GM12878 (cell line): ENCODE data around the gene SLF2. TPM values are rescaled to one million over a fixed set of nuclear protein-coding genes. Genes with fewer than 3 reads are reported as not detected.

Experiments
- ATAC-seq: fragments of 200-7000 bp; cut with Tn5 transposase; 3 replicates; pipeline ENCODE4 v1.9.1; 2020; ENCODE audit warnings: mild to moderate bottlenecking, moderate library complexity
- BruUV-seq: library from RNA; stranded (reverse); fragments of 400-500 nt; replicated peaks from 2 replicates; lab custom pipeline; 2021; lab: Mats Ljungman, UMichigan
- CTCF ChIA-PET: fragments of 300-600 bp; sonication (Branson Sonifier 250); formaldehyde crosslinking; extraction: SDS; loops from one replicate; lab custom pipeline; 2021; ENCODE audit warnings: inconsistent platforms; lab: Yijun Ruan, JAX
- POLR2A ChIA-PET: fragments of 350-600 bp; formaldehyde crosslinking; extraction: SDS; loops from one replicate; lab custom pipeline; 2021; ENCODE audit warnings: inconsistent platforms; lab: Charles Lee
- RAD21 ChIA-PET: fragments of 300-600 bp; sonication (Branson Sonifier 250); formaldehyde crosslinking; loops from one replicate; lab custom pipeline; 2023; ENCODE audit warnings: antibody characterized with exemption; ENCODE audit not compliant: unreplicated experiment; lab: Charles Lee
- SMC1A ChIA-PET: fragments of 300-600 bp; sonication (Branson Sonifier 250); formaldehyde crosslinking; loops from one replicate; lab custom pipeline; 2023; ENCODE audit not compliant: unreplicated experiment, uncharacterized antibody; lab: Charles Lee
- DNase-seq: peaks from one replicate; pipeline ENCODE4 v3.0.0-alpha.2; 2011; ENCODE audit warnings: low read depth, low spot score
- FAIRE-seq: peaks from 3 replicates; lab custom pipeline; 2011; peaks lifted over from hg19 to GRCh38; lab: Jason Lieb, UNC
- H2AFZ ChIP-seq: 2 replicates; pipeline ENCODE4 v1.6.0; 2011; ENCODE audit warnings: low read depth, low read length, control low read depth; ENCODE audit not compliant: control insufficient read depth
- H3K27ac ChIP-seq: 2 replicates; pipeline ENCODE4 v1.5.1; 2011; ENCODE audit warnings: control low read depth; ENCODE audit not compliant: control insufficient read depth, insufficient read depth
- H3K27me3 ChIP-seq, 2 experiments: replicated peaks in 1 of 2; 2 replicates each; pipeline versions ENCODE4 v1.6.0 to v1.6.1; 2011; ENCODE audit warnings: low read length in 1 of 2; ENCODE audit not compliant: control insufficient read depth in 2 of 2, insufficient read depth in 2 of 2
- H3K36me3 ChIP-seq, 2 experiments: 2 replicates each; pipeline ENCODE4 v1.5.1; 2011; ENCODE audit warnings: low read length in 1 of 2; ENCODE audit not compliant: control insufficient read depth in 2 of 2, insufficient read depth in 2 of 2
- H3K4me1 ChIP-seq: 2 replicates; pipeline ENCODE4 v1.6.1; 2011; ENCODE audit warnings: mild to moderate bottlenecking, low read length, moderate library complexity, mixed read lengths; ENCODE audit not compliant: control insufficient read depth, insufficient read depth
- H3K4me2 ChIP-seq: 2 replicates; pipeline ENCODE4 v1.6.0; 2011; ENCODE audit warnings: control low read depth; ENCODE audit not compliant: control insufficient read depth, insufficient read depth
- H3K4me3 ChIP-seq: fragments of 200-600 bp; sonication (generic); 2 replicates; pipeline ENCODE4 v1.5.1; 2016
- H3K79me2 ChIP-seq: 2 replicates; pipeline ENCODE4 v1.6.0; 2011; ENCODE audit warnings: low read length; ENCODE audit not compliant: control insufficient read depth, insufficient read depth
- H3K9ac ChIP-seq: 2 replicates; pipeline ENCODE4 v1.8.0; 2011; ENCODE audit warnings: low read length, control low read depth, mixed read lengths; ENCODE audit not compliant: control insufficient read depth, insufficient read depth
- H3K9me3 ChIP-seq: replicated peaks from 3 replicates; pipeline ENCODE4 v1.5.1; 2011; ENCODE audit warnings: mild to moderate bottlenecking, low read length; ENCODE audit not compliant: control insufficient read depth, insufficient read depth
- H4K20me1 ChIP-seq: 2 replicates; pipeline ENCODE4 v1.6.0; 2011; ENCODE audit not compliant: control insufficient read depth, insufficient read depth
- CREB1 ChIP-seq: IDR thresholded peaks from 2 replicates; pipeline ENCODE4 v1.6.1; 2012; ENCODE audit warnings: low read depth, mild to moderate bottlenecking, inconsistent platforms
- CTCF ChIP-seq, 3 experiments: IDR thresholded peaks in 2 of 3; conservative IDR thresholded peaks in 1 of 3; 2 replicates each; pipeline ENCODE4 v1.5.1; 2011; ENCODE audit warnings: low read depth in 3 of 3, low read length in 3 of 3, mild to moderate bottlenecking in 3 of 3, control low read depth in 2 of 3, moderate library complexity in 2 of 3, inconsistent platforms in 1 of 3, mixed read lengths in 1 of 3; ENCODE audit not compliant: control insufficient read depth in 2 of 3, insufficient read depth in 1 of 3; ENCODE audit errors: extremely low read depth in 1 of 3
- LARP7 ChIP-seq: fragments of 450-650 bp; IDR thresholded peaks from 2 replicates; pipeline ENCODE4 v1.6.1; 2017; ENCODE audit warnings: mild to moderate bottlenecking
- MEF2A ChIP-seq: IDR thresholded peaks from 2 replicates; pipeline ENCODE4 v1.6.1; 2011; ENCODE audit warnings: low read depth, mild to moderate bottlenecking, low read length, moderate library complexity; ENCODE audit not compliant: insufficient read depth
- NBN ChIP-seq: fragments of 450-650 bp; IDR thresholded peaks from 2 replicates; pipeline ENCODE4 v1.6.1; 2016
- SMAD5 ChIP-seq: IDR thresholded peaks from 2 replicates; pipeline ENCODE4 v1.6.1; 2016; ENCODE audit warnings: antibody characterized with exemption, low read depth
- YY1 ChIP-seq: IDR thresholded peaks from 2 replicates; pipeline ENCODE4 v1.6.1; 2011; ENCODE audit warnings: low read depth, mild to moderate bottlenecking, low read length
- ZBTB40 ChIP-seq: fragments of 450-650 bp; IDR thresholded peaks from 2 replicates; pipeline ENCODE4 v1.6.1; 2016; ENCODE audit warnings: mild to moderate bottlenecking, moderate library complexity, borderline replicate concordance
- ZZZ3 ChIP-seq: IDR thresholded peaks from 2 replicates; pipeline ENCODE4 v1.6.1; 2011; ENCODE audit warnings: low read depth; ENCODE audit not compliant: control insufficient read depth, insufficient read length
- WGBS: methylation state at CpG from one replicate; pipeline ENCODE4 v1.1.6; 2016; ENCODE audit warnings: low lambda C conversion rate; ENCODE audit not compliant: insufficient replicate concordance, insufficient coverage; ENCODE audit errors: missing lambda C conversion rate; 5-methylcytosine and 5-hydroxymethylcytosine counted together
- in situ Hi-C: fragments of 300-500 bp; cut with MboI; formaldehyde crosslinking; loops from 9 replicates; pipeline ENCODE4 v1.14.3; 2018; ENCODE audit warnings: mixed read lengths
- intact Hi-C: fragments of 100-400 bp; cut with micrococcal nuclease; formaldehyde crosslinking; loops from one replicate; pipeline ENCODE4 v1.14.2; 2022; ENCODE audit not compliant: unreplicated experiment
- polyA plus RNA-seq, 11 experiments: library from polyadenylated mRNA; depleted of rRNA in 4 of 11; unstranded in 6 of 11; stranded (reverse) in 5 of 11; fragments of >200 nt; fragmentation: Nextera tagmentation in 4 of 11; fragmentation: Illumina TruSeq in 1 of 11; extraction: Ambion mirVana in 4 of 11; extraction: Trizol in 1 of 11; gene quantifications; 1 replicate in 1 of 11; 2 replicates in 10 of 11; pipeline versions ENCODE4 v1.2.1 to v1.2.3, GENCODE V29; 2011 to 2016; ENCODE audit warnings: inconsistent platforms in 2 of 11, missing spikeins in 2 of 11, low read depth in 1 of 11
- total RNA-seq, 4 experiments: library from RNA; depleted of rRNA in 3 of 4; stranded (reverse); fragments of >200 nt in 3 of 4; fragmentation: Illumina TruSeq in 1 of 4; extraction: Trizol in 1 of 4; gene quantifications; 2 replicates each; pipeline versions ENCODE4 v1.2.1 to v1.2.3, GENCODE V29; 2013 to 2021

SLF2 gene
- total and polyA plus RNA-seq, 10 of the 15 experiments (the other 5 are each of a cell fraction or from before 2014, with no cell fraction given): 3.0 to 25.2 (median 17.9) TPM

- TF ChIP-seq NBN (no peak), MEF2A (no peak), ZZZ3 (no peak)
These were observed 95.4 kb downstream of the SLF2 start (continued) for GRCh38 chr10:101007915-101008822.

GRCh38 chr10:101008823-101009423, 96.2 kb downstream of the SLF2 start:
- H3K4me3 ChIP-seq: no peak overlapping the region
- RAD21 ChIA-PET: no interaction called here
- H2AFZ ChIP-seq: no peak overlapping the region
- no peaks in the 10 kb centered on the region for H4K20me1 ChIP-seq
- H3K9me3 ChIP-seq: no peaks in the 10 kb centered on the region
- H3K9ac ChIP-seq: no peak overlapping the region
- no peak overlapping the region for H3K4me2 ChIP-seq
- FAIRE-seq: no peak
- H3K4me1 ChIP-seq: peaks cover 3% of the 10 kb centered on the region; the same call in 1 of the 2 replicates
- peaks cover 0 to 2% of the 10 kb centered on the region in 2 experiments; a peak in 2 of 4 replicates for H3K36me3 ChIP-seq
- intact Hi-C loops: no loop called here
- no peak for ATAC-seq
- H3K79me2 ChIP-seq: no peaks in the 10 kb centered on the region
- no peak for DNase-seq
- POLR2A ChIA-PET: no interaction called here
- no peaks in the 10 kb centered on the region for H3K27me3 ChIP-seq
- SMC1A ChIA-PET: no interaction called here
- 56% methylated on average over 6 of the region's 6 CpGs for WGBS
- no peak overlapping the region for H3K27ac ChIP-seq
- in situ Hi-C loops: no loop called here
- CTCF ChIA-PET: interaction anchor here (1.0 to 3.0 kb wide), 2 partner anchors 10 to 11 kb away, joined by 3 to 13 read pairs; no protein-coding TSS in a partner anchor
- BruUV-seq: no TSS peak
- TF ChIP-seq CTCF (IDR thresholded peaks at IDR 0.05 in 2 of 3, conservative IDR thresholded peaks at IDR 0.05 in 1 of 3; ENCODE audit: control insufficient read depth in 2 of 3, extremely low read depth in 1 of 3, insufficient read depth in 1 of 3, low read depth in 3 of 3, low read length in 3 of 3) (no peak), YY1 (no peak), SMAD5 (no peak), CREB1 (no peak), ZZZ3 (no peak), LARP7 (no peak), ZBTB40 (no peak)
